SK-N-SH (cell line): Measurements from ENCODE around the gene KY. TPM values are rescaled to one million over a fixed set of nuclear protein-coding genes. Genes with fewer than 3 reads are reported as not detected.

Source experiments
- CTCF ChIA-PET: fragments of 300-600, 350-600 bp; formaldehyde crosslinking; extraction: SDS; loops from one replicate; lab custom pipeline; 2021; lab: Yijun Ruan, JAX
- POLR2A ChIA-PET: fragments of 350-600 bp; sonication (Branson Sonifier 250); formaldehyde crosslinking; extraction: SDS; loops from one replicate; lab custom pipeline; 2020; ENCODE audit warnings: antibody characterized with exemption, inconsistent platforms; lab: Yijun Ruan, JAX
- DNase-seq: peaks from one replicate; pipeline ENCODE4 v3.0.0; 2012
- H2AFZ ChIP-seq: fragments of 200-600 bp; sonication (generic); 2 replicates; pipeline ENCODE4 v1.8.1; 2016; ENCODE audit warnings: antibody characterized with exemption, mild to moderate bottlenecking, low read depth
- H3F3A ChIP-seq: fragments of 200-600 bp; sonication (generic); replicated peaks from 2 replicates; pipeline ENCODE3; 2016; ENCODE audit warnings: antibody characterized with exemption, mild to moderate bottlenecking; ENCODE audit not compliant: insufficient read depth
- H3K27ac ChIP-seq, 2 experiments: fragments of 200-500 bp in 1 of 2; fragments of 200-600 bp in 1 of 2; sonication (Bioruptor generic) in 1 of 2; sonication (generic), shearing (Covaris generic) in 1 of 2; 2 replicates each; pipeline versions ENCODE4 v1.5.1 to v1.6.1; 2014 to 2016; ENCODE audit warnings: low read depth in 2 of 2, inconsistent platforms in 1 of 2, low read length in 1 of 2, mild to moderate bottlenecking in 1 of 2, mixed read lengths in 1 of 2
- H3K27me3 ChIP-seq: fragments of 200-600 bp; sonication (generic), shearing (Covaris generic); 2 replicates; pipeline ENCODE4 v1.6.1; 2016; ENCODE audit warnings: mixed run types; ENCODE audit not compliant: insufficient read depth
- H3K36me3 ChIP-seq, 2 experiments: fragments of 200-500 bp in 1 of 2; fragments of 200-600 bp in 1 of 2; sonication (Bioruptor generic) in 1 of 2; sonication (generic) in 1 of 2; replicated peaks in 1 of 2; 2 replicates each; pipeline versions ENCODE3 to v1.5.1; 2014 to 2016; ENCODE audit warnings: low read length in 1 of 2, mild to moderate bottlenecking in 1 of 2; ENCODE audit not compliant: insufficient read depth in 2 of 2, control insufficient read depth in 1 of 2
- H3K4me1 ChIP-seq, 2 experiments: fragments of 200-500 bp in 1 of 2; fragments of 200-600 bp in 1 of 2; sonication (Bioruptor generic) in 1 of 2; sonication (generic), shearing (Covaris generic) in 1 of 2; 2 replicates each; pipeline versions ENCODE4 v1.5.1 to v1.6.1; 2014 to 2016; ENCODE audit warnings: low read depth in 1 of 2, low read length in 1 of 2, mixed run types in 1 of 2; ENCODE audit not compliant: insufficient read depth in 2 of 2, control insufficient read depth in 1 of 2
- H3K4me2 ChIP-seq: fragments of 200-600 bp; sonication (generic), shearing (Covaris generic); 2 replicates; pipeline ENCODE4 v1.6.1; 2017; ENCODE audit warnings: mixed run types
- H3K4me3 ChIP-seq, 2 experiments: fragments of 200-500 bp in 1 of 2; fragments of 200-600 bp in 1 of 2; sonication (Bioruptor generic) in 1 of 2; sonication (generic), shearing (Covaris generic) in 1 of 2; 2 replicates each; pipeline versions ENCODE4 v1.5.1 to v1.8.1; 2014 to 2016; ENCODE audit warnings: low read depth in 2 of 2, inconsistent platforms in 1 of 2, low read length in 1 of 2, mild to moderate bottlenecking in 1 of 2, mixed read lengths in 1 of 2, moderate library complexity in 1 of 2
- H3K79me2 ChIP-seq: fragments of 200-600 bp; sonication (generic); 2 replicates; pipeline ENCODE4 v1.8.1; 2017; ENCODE audit warnings: mild to moderate bottlenecking; ENCODE audit not compliant: insufficient read depth
- H3K9ac ChIP-seq: fragments of 200-600 bp; sonication (generic); 2 replicates; pipeline ENCODE4 v1.6.1; 2017; ENCODE audit warnings: mixed run types
- H3K9me2 ChIP-seq: fragments of 200-600 bp; sonication (generic); 2 replicates; pipeline ENCODE4 v1.6.1; 2017; ENCODE audit warnings: mixed run types
- H3K9me3 ChIP-seq: fragments of 200-600 bp; sonication (generic); 2 replicates; pipeline ENCODE4 v1.6.1; 2017; ENCODE audit warnings: mixed run types, mild to moderate bottlenecking, moderate library complexity
- H4K20me1 ChIP-seq: fragments of 200-600 bp; sonication (generic); 2 replicates; pipeline ENCODE4 v1.6.1; 2017; ENCODE audit warnings: mild to moderate bottlenecking, mixed run types; ENCODE audit not compliant: insufficient read depth
- CHD2 ChIP-seq: fragments of 150-350 bp; IDR thresholded peaks from 2 replicates; pipeline ENCODE4 v1.6.1; 2018; ENCODE audit warnings: low read length; ENCODE audit not compliant: partially characterized antibody
- EZH2phosphoT487 ChIP-seq: fragments of 200-600 bp; sonication (generic); IDR thresholded peaks from 2 replicates; pipeline ENCODE4 v1.6.1; 2017; ENCODE audit warnings: low read depth, mixed run types, mild to moderate bottlenecking, antibody characterized with exemption, moderate library complexity, borderline replicate concordance
- FOSL2 ChIP-seq: IDR thresholded peaks from 2 replicates; pipeline ENCODE4 v1.4.0; 2012; ENCODE audit warnings: low read depth, mild to moderate bottlenecking, moderate library complexity, borderline replicate concordance
- FOXJ3 ChIP-seq: sonication (generic); formaldehyde crosslinking; IDR thresholded peaks from 2 replicates; pipeline ENCODE4 v1.5.1; 2020; ENCODE audit warnings: mild to moderate bottlenecking, missing genetic modification reagents
- IRF3 ChIP-seq: fragments of 150-350 bp; IDR thresholded peaks from 2 replicates; pipeline ENCODE4 v1.6.1; 2016; ENCODE audit warnings: mild to moderate bottlenecking, low read depth, low read length
- JUND ChIP-seq: IDR thresholded peaks from 2 replicates; pipeline ENCODE4 v1.4.0; 2012
- MAX ChIP-seq: IDR thresholded peaks from 2 replicates; pipeline ENCODE4 v1.4.0; 2012; ENCODE audit warnings: low read depth
- NFIC ChIP-seq: IDR thresholded peaks from 2 replicates; pipeline ENCODE4 v1.4.0; 2012; ENCODE audit warnings: borderline replicate concordance
- RXRA ChIP-seq: IDR thresholded peaks from 2 replicates; pipeline ENCODE4 v1.4.0; 2012; ENCODE audit warnings: low read depth, mild to moderate bottlenecking, borderline replicate concordance
- SIN3A ChIP-seq: IDR thresholded peaks from 2 replicates; pipeline ENCODE4 v1.6.1; 2012; ENCODE audit warnings: low read depth, mild to moderate bottlenecking, low read length, moderate library complexity, borderline replicate concordance
- TAF1 ChIP-seq: IDR thresholded peaks from 2 replicates; pipeline ENCODE4 v1.6.1; 2012; ENCODE audit warnings: low read depth, mild to moderate bottlenecking, low read length, moderate library complexity, borderline replicate concordance
- TCF12 ChIP-seq: IDR thresholded peaks from 2 replicates; pipeline ENCODE4 v1.4.0; 2012
- TEAD4 ChIP-seq: IDR thresholded peaks from 2 replicates; pipeline ENCODE4 v1.4.0; 2012; ENCODE audit warnings: mild to moderate bottlenecking, borderline replicate concordance; ENCODE audit not compliant: insufficient read depth
- USF1 ChIP-seq: IDR thresholded peaks from 2 replicates; pipeline ENCODE4 v1.4.0; 2012; ENCODE audit warnings: low read depth, borderline replicate concordance
- USF2 ChIP-seq: fragments of 150-350 bp; IDR thresholded peaks from 2 replicates; pipeline ENCODE4 v1.6.1; 2017; ENCODE audit warnings: antibody characterized with exemption, low read length, low read depth, borderline replicate concordance
- WGBS: methylation state at CpG from one replicate; pipeline ENCODE4 v1.1.6; 2017; ENCODE audit warnings: low lambda C conversion rate; 5-methylcytosine and 5-hydroxymethylcytosine counted together
- polyA plus RNA-seq, 3 experiments: library from polyadenylated mRNA; depleted of rRNA; stranded (reverse); fragments of >200 nt; gene quantifications; 2 replicates each; pipeline ENCODE4 v1.2.3, GENCODE V29; 2012

KY gene
- polyA plus RNA-seq, 1 of the 3 experiments (the other 2 are of a cell fraction), result 2.4 TPM

- no peaks in the 10 kb centered on the region for H3K9me2 ChIP-seq
- no peak overlapping the region for H3K4me3 ChIP-seq
- TF ChIP-seq NFIC (peak; percentile 68), MAX (peak; percentile 25; the same call in 1 of the 2 replicates), SIN3A (no peak), TCF12 (peak; percentile 32)
- no peaks in the 10 kb centered on the region for H3F3A ChIP-seq
- H3K36me3 ChIP-seq, result no peaks in the 10 kb centered on the region
- H3K9ac ChIP-seq, result no peak overlapping the region
- H2AFZ ChIP-seq, result no peak overlapping the region
- H4K20me1 ChIP-seq, result no peaks in the 10 kb centered on the region
- H3K27me3 ChIP-seq, result no peaks in the 10 kb centered on the region
- H3K9me3 ChIP-seq, result no peaks in the 10 kb centered on the region
- no peak overlapping the region for H3K27ac ChIP-seq
- CTCF ChIA-PET, result interaction anchor here (1.1 kb wide), 1 partner anchor 12 kb away, joined by 3 read pairs; no protein-coding TSS in a partner anchor
- peaks cover 0 to 4% of the 10 kb centered on the region in 2 experiments; a peak in 1 of 4 replicates for H3K4me1 ChIP-seq
- 78% methylated on average over 6 of the region's 7 CpGs for WGBS
- no peaks in the 10 kb centered on the region for H3K79me2 ChIP-seq
- POLR2A ChIA-PET, result no interaction called here
- no peak for DNase-seq
- H3K4me2 ChIP-seq, result no peak overlapping the region
These were observed 43.0 kb upstream of the KY start for GRCh38 chr3:134693804-134694203.

- POLR2A ChIA-PET, result no interaction called here
- CTCF ChIA-PET, result interaction anchor here (1.1 kb wide), 1 partner anchor 12 kb away, joined by 3 read pairs; no protein-coding TSS in a partner anchor
These were observed 42.4 kb upstream of the KY start for GRCh38 chr3:134693226-134693625.

GRCh38 chr3:134690226-134690625 is 39.4 kb upstream of the KY start:
- no peaks in the 10 kb centered on the region for H3K9me3 ChIP-seq
- no peaks in the 10 kb centered on the region for H3K36me3 ChIP-seq
- H2AFZ ChIP-seq, result no peak overlapping the region
- no peak for DNase-seq
- CTCF ChIA-PET, result interaction anchor here (0.7 kb wide), 1 partner anchor 9 kb away, joined by 3 read pairs; no protein-coding TSS in a partner anchor
- POLR2A ChIA-PET, result no interaction called here
- no peaks in the 10 kb centered on the region for H4K20me1 ChIP-seq
- no peaks in the 10 kb centered on the region for H3F3A ChIP-seq
- H3K27ac ChIP-seq, result no peak overlapping the region
- no peaks in the 10 kb centered on the region for H3K9me2 ChIP-seq
- H3K27me3 ChIP-seq, result no peaks in the 10 kb centered on the region
- no peak overlapping the region for H3K4me2 ChIP-seq
- WGBS, result 100% methylated on average over 1 of the region's 1 CpG
- no peak overlapping the region for H3K4me3 ChIP-seq
- no peak overlapping the region for H3K9ac ChIP-seq
- peaks cover 0 to 12% of the 10 kb centered on the region in 2 experiments; a peak in 1 of 4 replicates for H3K4me1 ChIP-seq
- no peaks in the 10 kb centered on the region for H3K79me2 ChIP-seq
- TF ChIP-seq FOXJ3 (CRISPR knock-in tag) (no peak), USF2 (no peak), TEAD4 (no peak), FOSL2 (no peak), IRF3 (no peak), USF1 (no peak), NFIC (no peak), JUND (no peak)

More at GRCh38 chr3:134693226-134693625, 42.4 kb upstream of the KY start:
- Histone ChIP-seq H3K9me2 (no peaks in the 10 kb centered on the region), H3K4me1 (peaks cover 0 to 4% of the 10 kb centered on the region in 2 experiments; a peak in 1 of 4 replicates), H3K79me2 (no peaks in the 10 kb centered on the region), H3F3A (no peaks in the 10 kb centered on the region), H3K4me2 (no peak overlapping the region), H3K36me3 (no peaks in the 10 kb centered on the region), H3K9ac (no peak overlapping the region), H3K27ac (no peak overlapping the region), H3K9me3 (no peaks in the 10 kb centered on the region), H4K20me1 (no peaks in the 10 kb centered on the region), H3K4me3 (no peak overlapping the region), H2AFZ (no peak overlapping the region), H3K27me3 (no peaks in the 10 kb centered on the region)
- 82% methylated on average over 4 of the region's 4 CpGs for WGBS
- no peak for DNase-seq
- TF ChIP-seq TAF1, result no peak
- no peak for TF ChIP-seq USF1
- TF ChIP-seq EZH2phosphoT487, result no peak
- no peak for TF ChIP-seq RXRA
- no peak for TF ChIP-seq CHD2
